HCT116 (cell line): ENCODE measurements around the gene CLIP2. TPM values are rescaled to one million over a fixed set of nuclear protein-coding genes. Genes with fewer than 3 reads are reported as not detected.

Experiments used
- ATAC-seq: fragments of 200-7000 bp; cut with Tn5 transposase; 2 replicates; pipeline ENCODE4 v1.9.1; 2020; ENCODE audit warnings: mild to moderate bottlenecking, moderate library complexity
- BruUV-seq: library from RNA; stranded (reverse); fragments of 400-500 nt; replicated peaks from 2 replicates; lab custom pipeline; 2021; lab: Mats Ljungman, UMichigan
- CTCF ChIA-PET: fragments of 300-600 bp; sonication (Branson Sonifier 250); formaldehyde crosslinking; loops from one replicate; lab custom pipeline; 2021; ENCODE audit warnings: antibody characterized with exemption; lab: Charles Lee
- POLR2A ChIA-PET: fragments of 300-600, 350-600 bp; sonication (Branson Sonifier 250); formaldehyde crosslinking; loops from one replicate; lab custom pipeline; 2021; ENCODE audit warnings: antibody characterized with exemption; lab: Charles Lee
- RAD21 ChIA-PET, 2 experiments: fragments of 300-600 bp; sonication (Branson Sonifier 250); formaldehyde crosslinking; loops; one replicate each; lab custom pipeline; 2023; ENCODE audit warnings: low total read pairs in 2 of 2; ENCODE audit not compliant: uncharacterized antibody in 2 of 2, unreplicated experiment in 2 of 2, low non-redundant PET in 1 of 2; lab: Charles Lee
- DNase-seq: peaks from one replicate; pipeline ENCODE4 v3.0.0-alpha.2; 2010; ENCODE audit warnings: low read depth, low spot score
- H2AFZ ChIP-seq: fragments of 200-600 bp; shearing (Covaris generic), sonication (generic); 2 replicates; pipeline ENCODE4 v1.6.1; 2017; ENCODE audit warnings: low read depth, mixed run types, mixed read lengths, antibody characterized with exemption, low read length; ENCODE audit not compliant: poor library complexity, severe bottlenecking
- H3K27ac ChIP-seq: 2 replicates; pipeline ENCODE4 v1.5.1; 2012; ENCODE audit warnings: low read depth, low read length
- H3K27me3 ChIP-seq: fragments of 200-600 bp; sonication (generic); 2 replicates; pipeline ENCODE4 v1.6.1; 2016; ENCODE audit warnings: mixed run types, low read length, mixed read lengths; ENCODE audit not compliant: insufficient read depth
- H3K36me3 ChIP-seq, 2 experiments: fragments of 200-500 bp in 1 of 2; fragments of 200-600 bp in 1 of 2; sonication (Bioruptor generic) in 1 of 2; sonication (generic) in 1 of 2; 2 replicates each; pipeline versions ENCODE4 v1.5.1 to v1.6.1; 2014 to 2016; ENCODE audit warnings: low read length in 2 of 2, inconsistent platforms in 1 of 2, mixed read lengths in 1 of 2, mixed run types in 1 of 2; ENCODE audit not compliant: insufficient read depth in 2 of 2, control insufficient read depth in 1 of 2
- H3K4me1 ChIP-seq, 2 experiments: fragments of 200-600 bp in 1 of 2; sonication (generic) in 1 of 2; 2 replicates each; pipeline versions ENCODE4 v1.5.1 to v1.6.1; 2012 to 2017; ENCODE audit warnings: low read length in 2 of 2, inconsistent platforms in 1 of 2, mild to moderate bottlenecking in 1 of 2, mixed read lengths in 1 of 2, mixed run types in 1 of 2, moderate library complexity in 1 of 2; ENCODE audit not compliant: insufficient read depth in 2 of 2, control insufficient read depth in 1 of 2
- H3K4me2 ChIP-seq: fragments of 200-600 bp; sonication (generic); 2 replicates; pipeline ENCODE4 v1.6.1; 2017; ENCODE audit warnings: mixed run types, low read length, mixed read lengths
- H3K4me3 ChIP-seq, 2 experiments: fragments of 200-600 bp in 1 of 2; sonication (generic) in 1 of 2; replicated peaks in 1 of 2; 2 replicates each; pipeline ENCODE4 v1.5.1; 2011 to 2016; ENCODE audit warnings: low read length in 2 of 2, control low read depth in 1 of 2, low read depth in 1 of 2, mild to moderate bottlenecking in 1 of 2, mixed read lengths in 1 of 2, mixed run types in 1 of 2
- H3K79me2 ChIP-seq: fragments of 200-600 bp; sonication (generic); 2 replicates; pipeline ENCODE4 v1.6.1; 2017; ENCODE audit warnings: mild to moderate bottlenecking, mixed run types, low read length, moderate library complexity, mixed read lengths; ENCODE audit not compliant: insufficient read depth
- H3K9ac ChIP-seq: fragments of 200-600 bp; sonication (generic); 2 replicates; pipeline ENCODE4 v1.6.1; 2016; ENCODE audit warnings: low read length, mixed read lengths
- H3K9me2 ChIP-seq: fragments of 200-600 bp; sonication (generic), shearing (Covaris generic); 2 replicates; pipeline ENCODE4 v1.6.1; 2017; ENCODE audit warnings: mixed run types, mild to moderate bottlenecking, moderate library complexity; ENCODE audit not compliant: insufficient read depth
- H3K9me3 ChIP-seq, 2 experiments: fragments of 200-500 bp in 1 of 2; fragments of 200-600 bp in 1 of 2; sonication (Bioruptor generic) in 1 of 2; sonication (generic) in 1 of 2; 2 replicates each; pipeline ENCODE4 v1.6.1; 2014 to 2017; ENCODE audit warnings: low read length in 2 of 2, mixed read lengths in 2 of 2, inconsistent platforms in 1 of 2, low read depth in 1 of 2, mild to moderate bottlenecking in 1 of 2, mixed run types in 1 of 2, moderate library complexity in 1 of 2; ENCODE audit not compliant: control insufficient read depth in 1 of 2, insufficient read depth in 1 of 2
- H4K20me1 ChIP-seq: fragments of 200-600 bp; sonication (generic), shearing (Covaris generic); 2 replicates; pipeline ENCODE4 v1.6.1; 2017; ENCODE audit warnings: mixed run types, mild to moderate bottlenecking, moderate library complexity; ENCODE audit not compliant: insufficient read depth
- CBX3 ChIP-seq: IDR thresholded peaks from 2 replicates; pipeline ENCODE4 v1.6.1; 2012; ENCODE audit warnings: low read depth
- CEBPB ChIP-seq: IDR thresholded peaks from 2 replicates; pipeline ENCODE4 v1.6.1; 2012; ENCODE audit warnings: low read depth
- CTCF ChIP-seq, 3 experiments: fragments of 200-600 bp in 1 of 3; sonication (generic) in 1 of 3; IDR thresholded peaks in 2 of 3; conservative IDR thresholded peaks in 1 of 3; 2 replicates each; pipeline ENCODE4 v1.5.1; 2012 to 2017; ENCODE audit warnings: low read depth in 2 of 3, low read length in 2 of 3, antibody characterized with exemption in 1 of 3, borderline replicate concordance in 1 of 3, control low read depth in 1 of 3, mild to moderate bottlenecking in 1 of 3, mixed read lengths in 1 of 3, mixed run types in 1 of 3, moderate library complexity in 1 of 3; ENCODE audit not compliant: insufficient read depth in 1 of 3
- EGR1 ChIP-seq: IDR thresholded peaks from 2 replicates; pipeline ENCODE4 v1.6.1; 2012; ENCODE audit warnings: low read depth
- ELF1 ChIP-seq: IDR thresholded peaks from 2 replicates; pipeline ENCODE4 v1.6.1; 2012; ENCODE audit warnings: low read depth, borderline replicate concordance
- EZH2 ChIP-seq: fragments of 200-600 bp; sonication (generic); IDR thresholded peaks from 2 replicates; pipeline ENCODE4 v1.6.1; 2017; ENCODE audit warnings: antibody characterized with exemption, mixed run types
- FOSL1 ChIP-seq: IDR thresholded peaks from 2 replicates; pipeline ENCODE4 v1.6.1; 2012; ENCODE audit warnings: low read depth
- POLR2AphosphoS5 ChIP-seq: IDR thresholded peaks from 2 replicates; pipeline ENCODE4 v1.6.1; 2011; ENCODE audit warnings: mild to moderate bottlenecking, low read depth, low read length, moderate library complexity
- RAD21 ChIP-seq: IDR thresholded peaks from 2 replicates; pipeline ENCODE4 v1.6.1; 2012; ENCODE audit warnings: low read depth, mild to moderate bottlenecking
- SRF ChIP-seq: IDR thresholded peaks from 2 replicates; pipeline ENCODE4 v1.6.1; 2012; ENCODE audit warnings: low read depth
- ZFX ChIP-seq: fragments of 450-650 bp; IDR thresholded peaks from 2 replicates; pipeline ENCODE4 v1.6.1; 2017
- ZNF274 ChIP-seq: fragments of 200-500 bp; sonication (Bioruptor generic); IDR thresholded peaks from 2 replicates; pipeline ENCODE4 v1.6.1; 2014; ENCODE audit warnings: mild to moderate bottlenecking, low read depth, low read length, inconsistent platforms
- intact Hi-C: fragments of 100-400 bp; cut with micrococcal nuclease; formaldehyde crosslinking; loops from 2 replicates; pipeline ENCODE4 v1.10.0; 2022
- total RNA-seq: library from RNA; stranded (reverse); gene quantifications from one replicate; pipeline ENCODE4 v1.2.1, GENCODE V29; 2021; ENCODE audit not compliant: unreplicated experiment
- TF ChIP-seq, protein P1 (sequence below): IDR thresholded peaks from 2 replicates; pipeline ENCODE4 v1.6.1; 2012
- TF ChIP-seq, protein P2 (sequence below): IDR thresholded peaks from 2 replicates; pipeline ENCODE4 v1.6.1; 2012
- TF ChIP-seq, protein P3 (sequence below): IDR thresholded peaks from 2 replicates; pipeline ENCODE4 v1.6.1; 2011; ENCODE audit warnings: mild to moderate bottlenecking, low read length, moderate library complexity; ENCODE audit not compliant: insufficient replicate concordance; ENCODE audit errors: extremely low read depth

CLIP2 gene
- total RNA-seq, 1 experiment from 2014 or later = 40.1 TPM

- BruUV-seq = no TSS peak
- no peaks in the 10 kb centered on the region for H3K79me2 ChIP-seq
- peaks cover 5 to 9% of the 10 kb centered on the region in 2 experiments; a peak in 3 of 4 replicates for H3K36me3 ChIP-seq
- ATAC-seq (no peak), DNase-seq (no peak)
- ChIA-PET CTCF (interaction anchor here (1.9 to 3.8 kb wide), 2 partner anchors 198 kb away, joined by 6 to 79 read pairs; no protein-coding TSS in a partner anchor), RAD21 (interaction anchor here in 1 of 2 experiments (1.4 kb wide), 1 partner anchor 197 kb away, joined by 3 read pairs; no protein-coding TSS in a partner anchor), POLR2A (no interaction called here)
- TF ChIP-seq EZH2 = no peak
- TF ChIP-seq CTCF (IDR thresholded peaks at IDR 0.05 in 2 of 3, conservative IDR thresholded peaks at IDR 0.05 in 1 of 3; ENCODE audit: borderline replicate concordance in 1 of 3, insufficient read depth in 1 of 3, low read depth in 2 of 3, low read length in 2 of 3) = peak in 1 of 3 experiments; percentile 38; a peak in 1 of 6 replicates
- TF ChIP-seq, protein P1, sequence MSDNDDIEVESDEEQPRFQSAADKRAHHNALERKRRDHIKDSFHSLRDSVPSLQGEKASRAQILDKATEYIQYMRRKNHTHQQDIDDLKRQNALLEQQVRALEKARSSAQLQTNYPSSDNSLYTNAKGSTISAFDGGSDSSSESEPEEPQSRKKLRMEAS = no peak
- intact Hi-C loops = loop anchor here (5.0 kb wide), 1 partner anchor 336 kb away; no protein-coding TSS in a partner anchor
- H3K4me2 ChIP-seq = no peak overlapping the region
- no peak overlapping the region for H2AFZ ChIP-seq
- H3K9me2 ChIP-seq = no peaks in the 10 kb centered on the region
- H3K9me3 ChIP-seq = no peaks in the 10 kb centered on the region
- H4K20me1 ChIP-seq = no peaks in the 10 kb centered on the region
- peaks cover 3 to 13% of the 10 kb centered on the region in 2 experiments; a peak in 2 of 4 replicates for H3K4me1 ChIP-seq
- no peak overlapping the region for H3K9ac ChIP-seq
- no peaks in the 10 kb centered on the region for H3K27me3 ChIP-seq
- H3K4me3 ChIP-seq = no peak overlapping the region
- H3K27ac ChIP-seq = no peak overlapping the region
Observed at GRCh38 chr7:74403521-74404387, 114.5 kb downstream of the CLIP2 start.

GRCh38 chr7:74404388-74404700 lies 115.1 kb downstream of the CLIP2 start:
- Histone ChIP-seq H4K20me1 (no peaks in the 10 kb centered on the region), H3K36me3 (peaks cover 5 to 9% of the 10 kb centered on the region in 2 experiments; a peak in 3 of 4 replicates), H3K27ac (no peak overlapping the region), H2AFZ (no peak overlapping the region), H3K27me3 (no peaks in the 10 kb centered on the region), H3K4me3 (no peak overlapping the region), H3K9me3 (no peaks in the 10 kb centered on the region), H3K9me2 (no peaks in the 10 kb centered on the region), H3K4me2 (no peak overlapping the region), H3K9ac (no peak overlapping the region), H3K79me2 (no peaks in the 10 kb centered on the region), H3K4me1 (peaks cover 3 to 7% of the 10 kb centered on the region in 2 experiments; a peak in 2 of 4 replicates)
- RAD21 ChIA-PET = interaction anchor here in 1 of 2 experiments (1.4 kb wide), 1 partner anchor 198 kb away, joined by 3 read pairs; no protein-coding TSS in a partner anchor
- intact Hi-C loops = loop anchor here (5.0 kb wide), 1 partner anchor 337 kb away; no protein-coding TSS in a partner anchor
- ATAC-seq (no peak), DNase-seq (no peak)
- CTCF ChIA-PET = interaction anchor here (1.9 kb wide), 1 partner anchor 198 kb away, joined by 6 read pairs; no protein-coding TSS in a partner anchor
- TF ChIP-seq ZFX (no peak), CBX3 (no peak), ZNF274 (no peak), EGR1 (no peak), RAD21 (no peak), CEBPB (no peak), SRF (no peak), ELF1 (no peak), EZH2 (no peak), POLR2AphosphoS5 (no peak), FOSL1 (no peak)
- TF ChIP-seq, protein P2, sequence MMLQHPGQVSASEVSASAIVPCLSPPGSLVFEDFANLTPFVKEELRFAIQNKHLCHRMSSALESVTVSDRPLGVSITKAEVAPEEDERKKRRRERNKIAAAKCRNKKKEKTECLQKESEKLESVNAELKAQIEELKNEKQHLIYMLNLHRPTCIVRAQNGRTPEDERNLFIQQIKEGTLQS = no peak
- TF ChIP-seq, protein P3, sequence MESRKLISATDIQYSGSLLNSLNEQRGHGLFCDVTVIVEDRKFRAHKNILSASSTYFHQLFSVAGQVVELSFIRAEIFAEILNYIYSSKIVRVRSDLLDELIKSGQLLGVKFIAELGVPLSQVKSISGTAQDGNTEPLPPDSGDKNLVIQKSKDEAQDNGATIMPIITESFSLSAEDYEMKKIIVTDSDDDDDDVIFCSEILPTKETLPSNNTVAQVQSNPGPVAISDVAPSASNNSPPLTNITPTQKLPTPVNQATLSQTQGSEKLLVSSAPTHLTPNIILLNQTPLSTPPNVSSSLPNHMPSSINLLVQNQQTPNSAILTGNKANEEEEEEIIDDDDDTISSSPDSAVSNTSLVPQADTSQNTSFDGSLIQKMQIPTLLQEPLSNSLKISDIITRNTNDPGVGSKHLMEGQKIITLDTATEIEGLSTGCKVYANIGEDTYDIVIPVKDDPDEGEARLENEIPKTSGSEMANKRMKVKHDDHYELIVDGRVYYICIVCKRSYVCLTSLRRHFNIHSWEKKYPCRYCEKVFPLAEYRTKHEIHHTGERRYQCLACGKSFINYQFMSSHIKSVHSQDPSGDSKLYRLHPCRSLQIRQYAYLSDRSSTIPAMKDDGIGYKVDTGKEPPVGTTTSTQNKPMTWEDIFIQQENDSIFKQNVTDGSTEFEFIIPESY = no peak
- POLR2A ChIA-PET = no interaction called here
- BruUV-seq = no TSS peak
